Smooth muscle cell (in vitro differentiated cells): ENCODE data around the gene MC2R. TPM values are rescaled to one million over a fixed set of nuclear protein-coding genes. Genes with fewer than 3 reads are reported as not detected.

ENCODE experiments used
- DNase-seq: peaks from one replicate; lab custom pipeline; 2025; ENCODE audit not compliant: unreplicated experiment; lab: John Stamatoyannopoulos, UW
- H2AFZ ChIP-seq: fragments of 200-600 bp; sonication (generic); 2 replicates; pipeline ENCODE4 v1.6.0; 2016; ENCODE audit warnings: antibody characterized with exemption, low read depth, mild to moderate bottlenecking
- H3F3A ChIP-seq: fragments of 200-600 bp; sonication (generic); 2 replicates; pipeline ENCODE4 v1.6.0; 2017; ENCODE audit warnings: antibody characterized with exemption, low read depth
- H3K27ac ChIP-seq: fragments of 200-600 bp; sonication (generic); 2 replicates; pipeline ENCODE4 v1.5.1; 2016; ENCODE audit warnings: low read depth, mild to moderate bottlenecking
- H3K27me3 ChIP-seq: fragments of 200-600 bp; sonication (generic); 2 replicates; pipeline ENCODE4 v1.6.1; 2016; ENCODE audit warnings: low read depth, mild to moderate bottlenecking
- H3K36me3 ChIP-seq: fragments of 200-600 bp; sonication (generic); 2 replicates; pipeline ENCODE4 v1.5.1; 2016; ENCODE audit warnings: low read depth
- H3K4me1 ChIP-seq: fragments of 200-600 bp; sonication (generic); 2 replicates; pipeline ENCODE4 v1.5.1; 2016; ENCODE audit warnings: low read depth
- H3K4me2 ChIP-seq: fragments of 200-600 bp; sonication (generic); 2 replicates; pipeline ENCODE4 v1.6.0; 2016; ENCODE audit warnings: mild to moderate bottlenecking
- H3K4me3 ChIP-seq: fragments of 200-600 bp; sonication (generic); 2 replicates; pipeline ENCODE4 v1.5.1; 2016; ENCODE audit warnings: mild to moderate bottlenecking
- H3K79me2 ChIP-seq: fragments of 200-600 bp; sonication (generic); 2 replicates; pipeline ENCODE4 v1.6.0; 2016; ENCODE audit warnings: low read depth, mild to moderate bottlenecking
- H3K9ac ChIP-seq: fragments of 200-600 bp; sonication (generic); 2 replicates; pipeline ENCODE4 v1.6.0; 2016; ENCODE audit warnings: low read depth
- H3K9me3 ChIP-seq: fragments of 200-600 bp; sonication (generic); replicated peaks from 2 replicates; pipeline ENCODE4 v1.5.1; 2016; ENCODE audit warnings: low read depth
- H4K20me1 ChIP-seq: fragments of 200-600 bp; sonication (generic); 2 replicates; pipeline ENCODE4 v1.6.0; 2016; ENCODE audit warnings: low read depth
- WGBS: methylation state at CpG from one replicate; pipeline ENCODE4 v1.1.7; 2016; ENCODE audit warnings: low lambda C conversion rate; 5-methylcytosine and 5-hydroxymethylcytosine counted together
- polyA plus RNA-seq: library from polyadenylated mRNA; unstranded; fragments of >200 nt; fragmentation: Nextera tagmentation; extraction: Ambion mirVana; gene quantifications from 2 replicates; pipeline ENCODE4 v1.2.1, GENCODE V29; 2016
- total RNA-seq: library from RNA; depleted of rRNA; stranded (reverse); fragments of >200 nt; gene quantifications from 2 replicates; pipeline ENCODE4 v1.2.3, GENCODE V29; 2014
- TF ChIP-seq, protein P1 (sequence below): fragments of 200-600 bp; sonication (generic); IDR thresholded peaks from 2 replicates; pipeline ENCODE4 v1.5.1; 2017; ENCODE audit warnings: borderline replicate concordance, mild to moderate bottlenecking, antibody characterized with exemption; ENCODE audit not compliant: insufficient read depth, poor library complexity, severe bottlenecking

MC2R gene
- total and polyA plus RNA-seq, 2 experiments from 2014 or later: not detected

DNA sequence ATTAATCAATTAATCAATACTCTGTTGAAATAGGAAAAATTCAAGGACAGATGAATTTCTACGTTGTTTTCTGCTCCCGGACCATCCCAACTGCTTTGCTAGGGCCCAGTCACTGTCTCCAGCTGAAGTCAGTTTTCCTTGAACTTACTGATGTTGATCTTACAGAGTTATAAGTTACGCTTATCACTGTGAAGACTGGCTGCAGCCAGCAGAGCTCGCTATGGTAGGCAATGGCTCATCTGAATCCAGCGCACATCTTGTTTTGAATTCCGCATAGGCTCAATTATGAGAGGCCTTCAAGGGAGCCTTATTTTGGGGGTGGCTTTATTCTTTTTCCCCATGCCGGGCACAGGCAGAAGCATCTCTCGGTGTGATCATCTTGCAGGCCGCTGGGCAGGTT is 2.7 kb downstream of the MC2R start:
- H3K27me3 ChIP-seq: no peaks in the 10 kb centered on the region
- no peak overlapping the region for H3K4me2 ChIP-seq
- TF ChIP-seq, protein P1, sequence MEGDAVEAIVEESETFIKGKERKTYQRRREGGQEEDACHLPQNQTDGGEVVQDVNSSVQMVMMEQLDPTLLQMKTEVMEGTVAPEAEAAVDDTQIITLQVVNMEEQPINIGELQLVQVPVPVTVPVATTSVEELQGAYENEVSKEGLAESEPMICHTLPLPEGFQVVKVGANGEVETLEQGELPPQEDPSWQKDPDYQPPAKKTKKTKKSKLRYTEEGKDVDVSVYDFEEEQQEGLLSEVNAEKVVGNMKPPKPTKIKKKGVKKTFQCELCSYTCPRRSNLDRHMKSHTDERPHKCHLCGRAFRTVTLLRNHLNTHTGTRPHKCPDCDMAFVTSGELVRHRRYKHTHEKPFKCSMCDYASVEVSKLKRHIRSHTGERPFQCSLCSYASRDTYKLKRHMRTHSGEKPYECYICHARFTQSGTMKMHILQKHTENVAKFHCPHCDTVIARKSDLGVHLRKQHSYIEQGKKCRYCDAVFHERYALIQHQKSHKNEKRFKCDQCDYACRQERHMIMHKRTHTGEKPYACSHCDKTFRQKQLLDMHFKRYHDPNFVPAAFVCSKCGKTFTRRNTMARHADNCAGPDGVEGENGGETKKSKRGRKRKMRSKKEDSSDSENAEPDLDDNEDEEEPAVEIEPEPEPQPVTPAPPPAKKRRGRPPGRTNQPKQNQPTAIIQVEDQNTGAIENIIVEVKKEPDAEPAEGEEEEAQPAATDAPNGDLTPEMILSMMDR: no peak
- WGBS: 91% methylated on average over 9 of the region's 9 CpGs
- H3K9me3 ChIP-seq: no peaks in the 10 kb centered on the region
- no peak overlapping the region for H3K27ac ChIP-seq
- DNase-seq: no peak
- H4K20me1 ChIP-seq: no peaks in the 10 kb centered on the region
- H3K36me3 ChIP-seq: no peaks in the 10 kb centered on the region
- H3K79me2 ChIP-seq: no peaks in the 10 kb centered on the region
- H3K4me1 ChIP-seq: no peaks in the 10 kb centered on the region
- no peaks in the 10 kb centered on the region for H3F3A ChIP-seq
- H2AFZ ChIP-seq: no peak overlapping the region
- no peak overlapping the region for H3K9ac ChIP-seq
- H3K4me3 ChIP-seq: no peak overlapping the region

DNA sequence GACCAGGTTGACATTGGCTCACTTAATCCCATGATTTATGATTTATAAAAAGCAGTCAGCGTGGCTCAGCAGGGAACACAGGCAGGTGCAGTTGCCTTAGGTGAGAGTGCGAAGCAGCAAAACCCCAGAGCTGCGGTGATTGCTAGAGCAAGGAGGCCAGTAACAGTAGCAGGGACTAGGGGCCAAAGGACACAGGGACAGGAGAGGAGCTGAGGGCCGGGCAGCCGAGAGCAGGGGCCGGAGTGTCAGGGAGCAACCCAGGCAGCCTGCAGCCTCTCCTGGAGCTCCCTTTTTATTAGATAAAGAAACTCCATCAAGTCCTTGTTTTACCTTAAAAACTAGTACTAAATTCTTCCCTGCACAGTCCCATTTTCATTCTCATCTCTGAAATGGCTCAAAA is 4.3 kb downstream of the MC2R start:
- TF ChIP-seq, protein P1: no peak
- no peaks in the 10 kb centered on the region for H3F3A ChIP-seq
- H4K20me1 ChIP-seq: no peaks in the 10 kb centered on the region
- H3K9me3 ChIP-seq: no peaks in the 10 kb centered on the region
- no peak overlapping the region for H3K4me3 ChIP-seq
- H3K9ac ChIP-seq: no peak overlapping the region
- H3K79me2 ChIP-seq: no peaks in the 10 kb centered on the region
- DNase-seq: no peak
- WGBS: 87% methylated on average over 6 of the region's 6 CpGs
- no peaks in the 10 kb centered on the region for H3K27me3 ChIP-seq
- no peaks in the 10 kb centered on the region for H3K36me3 ChIP-seq
- H3K4me2 ChIP-seq: no peak overlapping the region
- no peak overlapping the region for H2AFZ ChIP-seq
- H3K4me1 ChIP-seq: no peaks in the 10 kb centered on the region
- no peak overlapping the region for H3K27ac ChIP-seq

DNA sequence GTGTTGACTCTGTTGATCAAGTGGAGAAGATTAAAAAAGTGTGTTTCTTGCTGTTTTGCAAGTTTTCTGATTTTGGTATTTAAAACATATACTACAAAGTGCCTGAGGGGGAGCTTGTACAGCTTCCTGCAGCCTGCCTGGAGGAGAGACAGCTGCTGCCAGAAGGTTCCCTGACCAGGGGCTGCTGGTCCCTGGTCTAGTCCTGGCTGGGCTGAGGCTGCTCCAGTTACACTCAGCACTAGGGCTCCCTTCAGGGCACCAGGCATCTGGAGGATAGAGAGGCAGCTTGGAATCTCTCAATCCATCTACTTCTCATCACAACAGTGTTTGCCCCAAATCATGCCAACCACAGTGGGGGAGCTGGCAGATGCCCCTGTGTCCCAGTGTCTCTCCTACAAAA is 4.8 kb downstream of the MC2R start:
- Histone ChIP-seq H3F3A (no peaks in the 10 kb centered on the region), H3K4me1 (no peaks in the 10 kb centered on the region), H2AFZ (no peak overlapping the region), H3K27me3 (no peaks in the 10 kb centered on the region), H3K4me2 (no peak overlapping the region), H3K9me3 (no peaks in the 10 kb centered on the region), H3K9ac (no peak overlapping the region), H4K20me1 (no peaks in the 10 kb centered on the region), H3K79me2 (no peaks in the 10 kb centered on the region), H3K4me3 (no peak overlapping the region), H3K36me3 (no peaks in the 10 kb centered on the region), H3K27ac (no peak overlapping the region)
- DNase-seq: no peak
- TF ChIP-seq, protein P1: no peak

DNA sequence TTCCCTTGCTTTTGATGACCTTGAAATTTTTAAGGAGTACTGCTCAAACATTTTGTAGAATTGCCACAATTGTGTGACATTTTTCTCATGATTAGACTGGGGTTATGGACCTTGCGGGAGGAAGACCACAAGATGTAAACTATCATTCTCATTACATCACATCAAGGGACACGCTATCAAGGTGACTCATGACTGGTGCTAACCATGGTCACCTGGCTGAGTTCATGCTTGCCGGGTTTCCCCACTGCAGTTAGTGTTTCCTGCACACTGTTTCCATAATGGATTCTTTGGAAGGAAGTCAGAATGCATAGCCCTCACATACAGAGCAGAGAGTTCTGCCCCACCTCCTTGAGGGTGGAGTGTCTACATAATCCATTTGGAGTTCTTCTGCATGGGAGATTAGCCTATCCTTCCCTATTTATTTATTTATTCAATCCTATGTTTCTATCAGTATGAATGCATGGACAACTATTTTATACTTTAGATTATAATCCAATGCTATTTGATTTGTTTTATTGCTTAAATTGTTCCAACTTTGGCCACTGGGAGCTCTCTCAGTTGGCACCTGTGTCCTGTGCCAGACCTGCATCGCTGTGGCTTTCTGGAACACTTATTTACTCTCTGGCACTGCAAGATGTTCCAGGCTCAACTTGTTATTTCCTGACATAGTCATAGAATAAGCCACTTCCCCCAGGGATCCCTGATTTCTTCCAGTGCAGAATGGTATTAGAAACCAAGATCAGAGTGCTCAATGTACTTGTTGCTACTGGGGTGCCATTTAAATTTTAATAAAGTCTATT is 6.0 kb downstream of the MC2R start:
- Histone ChIP-seq H3K4me3 (no peak overlapping the region), H3K9ac (no peak overlapping the region), H4K20me1 (no peaks in the 10 kb centered on the region), H3K27me3 (no peaks in the 10 kb centered on the region), H3K9me3 (no peaks in the 10 kb centered on the region), H3K4me1 (no peaks in the 10 kb centered on the region), H3K27ac (no peak overlapping the region), H3K4me2 (no peak overlapping the region), H2AFZ (no peak overlapping the region), H3K79me2 (no peaks in the 10 kb centered on the region), H3F3A (no peaks in the 10 kb centered on the region), H3K36me3 (no peaks in the 10 kb centered on the region)
- TF ChIP-seq, protein P1: no peak
- DNase-seq: no peak
- 78% methylated on average over 4 of the region's 4 CpGs for WGBS
